Testis (tissue), 3 donors: Measurements from ENCODE around the gene ARID3A. TPM values are rescaled to one million over a fixed set of nuclear protein-coding genes. Genes with fewer than 3 reads are reported as not detected.
A peak's percentile ranks its signal among the peaks of the same experiment; 100 is the strongest.

ENCODE experiments used
- DNase-seq: peaks from one replicate; pipeline ENCODE4 v3.0.0-alpha.2; 2019
- H3K27ac ChIP-seq, 2 donors: fragments of 200-600 bp; sonication (generic); one replicate each; pipeline ENCODE4 v1.5.1; 2019
- H3K27me3 ChIP-seq: fragments of 200-600 bp; sonication (generic); one replicate; pipeline ENCODE4 v1.5.1; 2019
- H3K36me3 ChIP-seq: fragments of 200-600 bp; sonication (generic); one replicate; pipeline ENCODE4 v1.5.1; 2017; ENCODE audit warnings: low read depth; ENCODE audit errors: missing control alignments
- H3K4me1 ChIP-seq: fragments of 200-600 bp; sonication (generic); one replicate; pipeline ENCODE4 v1.5.1; 2019
- H3K4me3 ChIP-seq, 2 donors: fragments of 200-600 bp; sonication (generic); one replicate each; pipeline ENCODE4 v1.5.1; 2017 to 2019
- H3K9me3 ChIP-seq: fragments of 200-600 bp; sonication (generic); one replicate; pipeline ENCODE4 v1.5.1; 2017
- CTCF ChIP-seq, 3 experiments: fragments of 450-650 bp in 2 of 3; fragments of 200-600 bp in 1 of 3; sonication (generic) in 1 of 3; IDR thresholded peaks; one replicate each; pipeline ENCODE4 v1.5.1; 2016 to 2019; ENCODE audit warnings: antibody characterized with exemption in 3 of 3, mild to moderate bottlenecking in 2 of 3, moderate library complexity in 1 of 3
- POLR2A ChIP-seq: fragments of 450-650 bp; IDR thresholded peaks from one replicate; pipeline ENCODE4 v1.6.1; 2017; ENCODE audit warnings: antibody characterized with exemption, mild to moderate bottlenecking, moderate library complexity
- WGBS, 2 donors: methylation state at CpG; one replicate each; pipeline ENCODE4 v1.1.5; 2018; 5-methylcytosine and 5-hydroxymethylcytosine counted together
- intact Hi-C: fragments of 100-400 bp; cut with DNase I; formaldehyde crosslinking; loops from one replicate; pipeline ENCODE4 v1.15.1; 2023; ENCODE audit warnings: low total_unique reads
- polyA plus RNA-seq: library from polyadenylated mRNA; stranded (reverse); fragments of 350-450 nt; fragmentation: Illumina TruSeq; extraction: RNeasy Lipid Tissue Mini Kit (QIAGEN cat#74804); gene quantifications from one replicate; pipeline ENCODE4 v1.2.3, GENCODE V29; 2014; ENCODE audit warnings: low read depth, low replicate concordance; ENCODE audit not compliant: insufficient read depth
- total RNA-seq, 2 donors: library from RNA; depleted of rRNA; stranded (reverse); fragments of >200 nt; gene quantifications; one replicate each; pipeline ENCODE4 v1.2.3, GENCODE V29; 2016

ARID3A gene
- total and polyA plus RNA-seq, 3 donors from 2014 or later: 15.3 to 38.2 (median 26.5) TPM

DNA sequence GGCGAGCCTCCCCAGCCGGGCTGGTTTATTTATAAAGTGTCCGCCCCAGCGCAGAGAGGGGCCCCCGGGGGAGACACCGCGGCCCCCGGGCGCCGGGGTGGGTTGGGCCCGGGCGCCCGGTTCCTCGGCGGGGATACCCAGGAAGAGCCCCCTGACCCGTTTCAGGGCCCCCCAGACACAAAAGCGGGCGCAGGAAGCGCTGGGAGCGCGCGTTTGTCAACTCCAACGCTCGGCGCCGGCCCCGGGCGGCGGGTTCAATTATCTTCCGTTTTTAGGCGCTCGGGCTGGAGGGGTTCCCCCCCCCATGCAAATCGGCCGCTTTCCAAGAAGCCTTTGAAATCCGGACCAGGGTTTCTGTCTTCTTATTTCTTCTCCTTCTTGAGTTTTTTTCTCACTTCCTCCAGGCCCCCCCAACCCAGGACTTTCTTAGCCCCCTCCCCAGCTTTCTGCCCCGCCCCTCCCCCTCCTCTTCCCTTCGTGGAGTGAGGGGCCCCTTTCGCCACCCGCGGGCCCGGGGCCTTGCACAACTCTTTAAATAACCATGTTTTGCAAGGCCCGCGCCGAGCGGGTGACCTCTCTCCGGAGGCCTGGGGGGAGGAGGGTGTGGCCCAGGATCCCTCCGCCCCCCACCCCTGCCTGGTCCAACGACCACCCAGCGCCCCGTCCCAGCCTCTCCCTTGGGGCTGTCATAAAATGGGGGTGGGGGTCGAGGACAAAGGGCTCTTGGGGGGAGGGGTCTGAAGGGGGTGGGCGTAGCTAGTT lies 935 bp downstream of the ARID3A start:
- DNase-seq: no peak
- TF ChIP-seq CTCF (IDR thresholded peaks at IDR 0.05): no peak
- TF ChIP-seq POLR2A: no peak
- Histone ChIP-seq H3K9me3 (no peaks in the 10 kb centered on the region), H3K36me3 (no peaks in the 10 kb centered on the region), H3K4me1 (peaks cover 18% of the 10 kb centered on the region), H3K27me3 (no peaks in the 10 kb centered on the region), H3K27ac (peak overlapping the region; percentile 61 to 78), H3K4me3 (peak overlapping the region; percentile 78 to 82)
- 0 to 1% methylated on average over 33 to 51 of the region's 52 CpGs for WGBS, 2 donors
- intact Hi-C loops: loop anchor here (5.0 to 10.0 kb wide), 2 partner anchors 56 to 142 kb away; partner anchors contain the start of gene WDR18

DNA sequence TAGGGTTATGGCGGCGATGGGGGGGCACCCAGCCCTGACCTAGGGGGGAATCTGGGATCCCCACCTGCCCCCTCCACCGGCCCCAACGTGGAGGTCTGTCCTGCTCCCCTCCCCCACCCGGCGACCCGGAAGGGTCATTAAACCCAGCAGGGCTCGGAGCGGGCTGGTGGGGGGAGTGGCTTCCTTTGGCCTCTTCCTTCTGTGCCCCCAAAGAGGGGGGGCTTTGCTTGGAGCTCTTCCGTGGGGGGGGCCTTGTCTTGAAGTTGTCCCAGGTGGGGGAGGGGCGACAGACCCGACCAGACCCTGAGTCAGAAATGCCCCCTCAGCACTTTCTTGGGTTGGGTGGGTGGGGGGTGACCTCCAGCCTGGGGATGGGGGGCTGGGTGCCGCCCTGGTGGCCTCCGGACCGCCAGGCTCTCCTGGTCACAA lies 1.5 kb downstream of the ARID3A start:
- TF ChIP-seq CTCF (IDR thresholded peaks at IDR 0.05) (no peak), POLR2A (no peak)
- intact Hi-C loops: loop anchor here (5.0 to 10.0 kb wide), 2 partner anchors 55 to 143 kb away; partner anchors contain the start of gene WDR18
- WGBS, 2 donors: 6% methylated on average over 14 of the region's 15 CpGs; no CpG with 5 or more reads in 1 of the 2 donors
- peak overlapping the region; percentile 61 to 78 for H3K27ac ChIP-seq
- peaks cover 18% of the 10 kb centered on the region for H3K4me1 ChIP-seq
- H3K4me3 ChIP-seq: peak overlapping the region; percentile 78 to 82
- H3K27me3 ChIP-seq: no peaks in the 10 kb centered on the region
- H3K36me3 ChIP-seq: no peaks in the 10 kb centered on the region
- H3K9me3 ChIP-seq: no peaks in the 10 kb centered on the region
- no peak for DNase-seq

DNA sequence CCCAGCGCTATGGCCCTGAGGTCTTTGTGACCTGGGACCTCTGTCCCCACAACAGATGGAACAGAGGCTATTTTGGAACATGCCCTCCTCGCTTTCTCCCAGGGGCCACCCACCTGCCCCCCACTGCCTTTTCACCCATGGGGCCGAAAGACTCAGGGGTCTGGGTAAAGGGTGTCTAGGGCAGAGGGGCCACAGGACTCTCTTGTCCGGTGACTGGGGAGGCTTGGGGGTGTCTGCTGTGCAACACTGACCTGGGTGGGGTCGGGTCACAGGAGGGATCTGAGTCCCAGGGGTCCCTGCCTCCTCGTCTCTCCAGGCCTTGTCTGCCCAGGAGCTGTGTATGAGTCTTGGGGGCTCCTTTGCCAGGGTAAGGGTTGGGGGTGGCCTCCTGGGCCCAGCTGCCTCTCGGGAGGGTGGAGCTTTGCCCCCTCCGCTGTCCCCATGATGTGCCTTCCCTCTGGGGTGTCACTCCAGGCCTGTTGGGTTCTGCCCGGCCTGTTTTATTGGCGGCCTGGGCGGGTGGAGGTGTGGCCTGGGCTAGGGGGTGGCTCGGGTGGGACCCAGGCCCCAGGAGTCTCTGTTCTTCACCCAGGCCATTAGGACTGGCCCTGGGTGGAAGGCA lies 2.1 kb downstream of the ARID3A start:
- H3K4me3 ChIP-seq: no peak overlapping the region

DNA sequence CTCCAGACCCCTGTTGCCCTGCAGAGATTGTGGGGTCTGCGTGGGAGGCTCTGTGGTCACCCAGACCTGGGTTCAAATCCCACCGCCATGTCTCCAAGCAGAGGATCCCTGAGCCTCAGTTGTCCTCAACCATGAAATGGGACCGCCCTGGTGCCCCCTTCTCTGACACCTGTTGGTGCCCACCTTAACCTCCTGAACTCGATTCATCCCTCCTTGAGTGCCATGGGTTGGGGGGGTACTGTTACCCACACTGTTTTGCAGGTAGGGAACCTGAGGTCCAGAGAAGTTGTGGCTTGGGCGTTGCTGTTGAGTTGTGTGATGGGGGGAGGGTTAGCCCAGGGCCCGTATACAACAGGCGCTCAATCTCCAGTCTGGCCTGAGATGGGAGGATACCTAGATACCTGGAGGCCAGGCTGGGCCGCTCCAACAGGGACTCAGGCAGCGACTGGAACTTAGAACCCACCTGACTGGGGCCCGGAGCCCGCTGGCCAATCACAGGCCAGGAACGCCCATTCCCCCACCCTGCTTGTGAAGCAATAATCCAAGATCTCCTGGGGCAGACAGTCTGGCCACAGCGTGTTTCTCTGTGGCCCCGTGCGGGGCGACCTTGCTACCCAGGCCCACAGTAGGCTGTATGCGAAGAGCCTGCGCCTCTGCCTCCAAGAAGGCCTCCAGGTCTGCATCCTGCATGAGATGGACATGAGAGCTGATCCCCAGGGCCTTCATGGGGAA lies 2.8 kb downstream of the ARID3A start:
- Histone ChIP-seq H3K9me3 (no peaks in the 10 kb centered on the region), H3K27ac (no peak overlapping the region), H3K4me1 (peaks cover 29% of the 10 kb centered on the region), H3K4me3 (no peak overlapping the region), H3K36me3 (no peaks in the 10 kb centered on the region), H3K27me3 (no peaks in the 10 kb centered on the region)
- no peak for DNase-seq
- TF ChIP-seq POLR2A: no peak
- TF ChIP-seq CTCF (IDR thresholded peaks at IDR 0.05): no peak
- WGBS, 2 donors: 92 to 100% methylated on average over 3 to 18 of the region's 18 CpGs
- intact Hi-C loops: loop anchor here (5.0 to 10.0 kb wide), 2 partner anchors 54 to 144 kb away; partner anchors contain the start of gene WDR18

More for the DNA sequence above, 2.1 kb downstream of the ARID3A start:
- WGBS, 2 donors: 50 to 66% methylated on average over 5 to 12 of the region's 12 CpGs
- peak overlapping the region; percentile 61 to 78 for H3K27ac ChIP-seq
- intact Hi-C loops: loop anchor here (5.0 to 10.0 kb wide), 2 partner anchors 54 to 143 kb away; partner anchors contain the start of gene WDR18
- no peaks in the 10 kb centered on the region for H3K27me3 ChIP-seq
- TF ChIP-seq CTCF (IDR thresholded peaks at IDR 0.05): no peak
- TF ChIP-seq POLR2A: no peak
- H3K4me1 ChIP-seq: peaks cover 22% of the 10 kb centered on the region
- no peak for DNase-seq
- H3K36me3 ChIP-seq: no peaks in the 10 kb centered on the region
- no peaks in the 10 kb centered on the region for H3K9me3 ChIP-seq
